Activated CD4-positive, alpha-beta T cell treated with anti-CD3 and anti-CD28 coated beads, Interleukin-2, amount 50 U/mL, for 16 hours (primary cell): ENCODE measurements around the gene SH3PXD2B.

Experiments used
- DNase-seq: peaks from one replicate; pipeline ENCODE4 v3.0.0-alpha.2; 2020

Gene SH3PXD2B

GRCh38 chr5:172452398-172453205 is 1.7 kb downstream of the SH3PXD2B start:
- no peak for DNase-seq

DNA sequence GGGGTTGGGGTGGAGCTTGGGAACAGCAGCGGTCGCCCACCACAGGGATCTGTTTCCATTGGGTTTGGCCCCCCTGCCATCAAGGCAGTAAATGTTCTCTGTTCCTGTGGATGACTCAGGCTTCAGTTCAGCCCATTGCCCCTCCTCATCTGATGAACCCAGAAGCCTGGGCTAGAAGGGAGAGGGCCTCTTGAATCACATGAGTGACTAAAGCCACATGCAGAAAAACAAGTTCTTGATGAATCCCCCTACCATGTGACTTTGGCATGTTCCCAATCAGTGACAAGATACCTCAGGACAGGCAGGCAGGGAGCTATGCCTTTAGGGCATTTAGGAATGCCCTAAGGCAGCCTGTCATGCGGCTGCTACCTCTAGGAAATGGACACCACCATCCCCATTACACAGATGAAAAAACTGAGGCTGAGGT is 2.5 kb downstream of the SH3PXD2B start:
- no peak for DNase-seq

DNA sequence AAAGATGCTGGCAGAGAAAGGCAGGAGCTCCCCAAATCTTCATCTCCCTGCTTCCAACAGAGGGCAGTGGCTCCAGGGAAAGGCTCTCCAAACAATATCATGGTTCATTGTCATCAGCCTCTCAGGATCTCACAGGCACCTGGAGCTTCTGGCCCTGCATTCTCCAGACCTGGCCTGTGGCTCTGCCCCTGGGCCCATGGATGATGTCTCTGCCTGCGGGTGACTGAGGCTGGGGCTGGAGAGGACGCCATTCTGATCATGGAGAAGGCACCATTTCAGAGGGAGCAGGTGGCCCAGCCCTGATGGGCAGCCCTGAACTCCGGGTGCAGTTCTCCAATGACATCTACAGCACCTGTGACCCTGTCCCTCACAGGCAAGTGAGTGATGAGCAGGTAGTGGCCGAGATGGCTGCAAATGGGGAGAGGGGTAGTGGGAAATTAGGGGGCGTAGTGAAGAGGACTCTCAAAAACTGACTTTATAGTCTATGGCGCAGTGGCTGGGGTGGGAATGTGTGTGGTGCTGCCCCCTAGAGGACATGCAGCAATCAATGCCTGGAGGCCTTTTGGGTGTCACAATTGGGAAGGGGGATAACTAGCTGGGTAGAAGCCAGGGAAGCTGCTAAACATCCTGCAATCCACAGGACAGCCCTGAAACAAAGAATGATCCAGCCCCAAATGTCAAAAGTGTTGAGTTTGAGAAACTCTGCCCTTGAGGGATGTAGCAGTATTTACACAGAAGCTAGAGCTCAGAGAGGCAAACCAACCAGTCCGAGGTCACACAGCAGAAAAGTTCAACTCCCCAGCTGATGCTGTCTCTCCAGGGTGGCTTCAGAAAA is 3.2 kb downstream of the SH3PXD2B start:
- DNase-seq: peak; percentile 52

GRCh38 chr5:172450453-172450852 is 3.9 kb downstream of the SH3PXD2B start:
- DNase-seq: no peak

DNA sequence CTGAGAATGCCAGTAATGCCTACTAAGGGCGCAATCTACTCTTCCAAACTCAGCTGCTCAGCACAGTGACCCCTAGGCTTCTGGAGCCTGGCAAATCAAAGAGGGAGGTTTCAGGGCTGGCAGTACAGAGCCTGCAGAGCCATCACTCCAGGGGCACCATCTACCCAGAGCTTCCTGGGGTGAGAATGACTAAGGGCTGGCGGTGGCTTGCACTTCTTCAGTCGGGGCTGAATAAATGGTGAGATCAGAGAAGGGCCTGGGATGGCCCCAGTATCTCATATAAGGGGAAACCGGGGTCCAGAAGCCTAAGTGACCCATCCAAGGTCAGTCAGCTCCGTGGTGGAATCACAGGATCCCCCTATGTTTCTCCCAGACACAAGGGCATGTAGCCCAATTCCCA is 5.3 kb downstream of the SH3PXD2B start:
- DNase-seq: no peak

DNA sequence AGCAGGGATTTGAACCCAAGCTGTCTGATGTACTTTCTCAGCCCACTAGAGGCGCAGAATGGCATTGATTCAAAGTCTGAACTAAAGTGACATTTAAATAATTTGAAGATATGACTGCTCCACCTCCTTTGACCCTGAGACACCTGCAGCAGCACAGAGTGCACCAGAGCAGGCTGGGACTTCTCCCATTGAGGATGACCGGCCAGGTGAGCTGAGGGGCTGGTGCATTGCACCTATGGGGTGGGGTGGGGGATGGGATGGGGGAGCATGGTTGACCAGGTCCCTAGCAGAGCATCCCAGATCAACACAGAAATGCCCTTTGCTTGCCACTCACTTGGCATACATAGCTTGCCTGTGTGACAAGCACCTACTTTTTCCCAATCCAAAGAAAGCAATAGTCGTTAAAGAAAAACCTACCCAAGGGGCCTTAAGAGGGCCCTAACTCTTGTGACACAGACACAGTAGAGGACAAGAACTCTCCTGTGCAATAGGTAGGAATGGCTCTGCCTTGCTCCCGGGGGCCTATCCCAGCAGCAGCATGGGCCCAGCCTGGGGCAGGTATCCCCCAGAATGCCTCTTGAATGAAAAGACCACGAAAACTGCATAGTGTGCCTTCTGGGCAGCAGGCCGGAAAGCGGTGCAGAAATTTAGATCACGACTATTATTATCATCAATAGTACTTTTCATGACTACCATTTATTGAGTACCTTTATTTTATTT is 6.5 kb downstream of the SH3PXD2B start:
- no peak for DNase-seq

GRCh38 chr5:172446336-172447051 is 7.8 kb downstream of the SH3PXD2B start:
- no peak for DNase-seq

GRCh38 chr5:172445866-172446265 is 8.5 kb downstream of the SH3PXD2B start:
- DNase-seq: no peak

DNA sequence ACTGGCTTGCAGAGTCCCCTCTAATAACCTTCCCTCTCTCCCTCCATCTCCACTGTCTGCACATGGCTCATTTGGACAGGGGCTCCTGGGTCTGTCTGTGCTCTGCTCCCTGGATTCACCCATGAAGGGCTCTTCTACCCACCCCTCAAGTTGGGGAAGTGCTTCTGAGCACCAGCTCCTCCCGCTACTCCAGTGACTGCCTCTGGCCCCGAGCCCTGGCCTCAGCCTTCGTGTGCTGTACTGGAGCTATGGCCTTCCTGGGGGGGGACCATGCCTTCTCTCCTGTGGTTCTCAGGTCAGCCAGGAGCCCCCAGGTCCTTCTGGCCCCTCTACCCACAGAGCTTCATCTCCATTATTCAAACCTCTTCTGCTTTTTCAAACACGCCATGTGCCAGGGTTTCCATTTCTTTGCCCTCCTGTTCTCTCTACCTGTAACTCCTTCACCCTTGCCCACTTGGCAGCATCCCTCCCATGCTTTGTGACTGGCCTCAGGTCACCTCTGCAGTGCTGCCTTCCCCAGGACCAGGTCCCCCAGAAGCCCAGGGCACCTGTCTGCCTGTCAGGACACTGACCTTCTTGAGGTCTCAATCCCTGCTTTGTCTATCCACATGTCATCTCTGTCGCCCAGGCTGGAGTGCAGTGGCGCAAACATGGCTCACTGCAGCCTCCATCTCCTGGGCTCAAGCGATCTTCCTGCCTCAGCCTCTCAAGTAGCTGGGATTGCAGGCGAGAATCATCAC is 9.5 kb downstream of the SH3PXD2B start:
- no peak for DNase-seq

- DNase-seq: no peak
These were observed 10.2 kb downstream of the SH3PXD2B start for GRCh38 chr5:172444110-172444510.

DNA sequence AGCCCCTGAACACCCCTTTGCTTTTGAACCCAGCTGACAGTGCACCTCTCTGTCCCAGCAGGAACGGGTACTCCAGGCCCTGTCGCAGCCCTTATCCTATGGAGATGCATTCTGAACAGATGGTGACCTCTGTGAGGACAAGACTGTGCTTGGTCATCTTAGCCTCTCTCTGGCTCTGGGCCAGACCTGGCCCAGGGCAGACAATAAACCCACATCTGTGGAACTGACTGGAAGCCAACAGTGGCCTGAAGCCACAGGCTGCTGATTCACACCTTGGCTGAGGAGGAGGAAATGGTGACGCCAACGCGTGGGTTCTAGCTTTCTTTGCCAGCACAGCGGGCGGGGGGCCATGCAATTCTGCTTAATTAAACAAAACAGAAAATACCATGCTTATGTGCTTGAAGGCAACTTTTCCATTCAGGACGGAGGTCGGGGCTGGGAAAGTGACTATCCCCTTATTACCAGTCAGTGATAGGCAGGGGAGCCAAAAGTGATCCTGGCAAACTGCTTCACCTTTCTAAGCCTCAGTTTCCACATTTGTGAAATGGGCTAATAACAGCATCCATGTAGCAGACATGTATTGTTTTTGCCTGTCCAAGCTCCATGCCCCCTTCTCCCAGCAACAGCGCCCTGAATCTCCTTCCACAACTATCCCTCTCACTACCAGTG is 10.8 kb downstream of the SH3PXD2B start:
- peak; percentile 69 for DNase-seq

DNA sequence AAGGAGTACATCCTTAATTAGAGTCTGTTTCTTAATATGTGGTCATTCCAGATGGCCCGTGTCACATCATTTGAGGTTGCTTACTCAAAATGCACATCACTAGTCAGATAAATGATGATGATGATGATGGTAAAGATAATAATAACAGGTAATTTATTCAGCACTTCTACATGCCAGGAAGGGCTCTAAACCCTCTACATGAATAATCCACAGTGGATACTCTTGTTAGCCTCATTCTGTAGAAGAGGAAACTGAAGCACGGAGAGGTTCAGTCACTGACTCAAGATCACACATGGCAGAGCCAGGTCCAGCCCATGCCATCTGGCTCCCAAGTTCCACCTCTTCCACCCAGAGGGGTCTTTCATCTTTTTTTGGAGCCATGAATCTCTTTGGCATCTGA is 11.7 kb downstream of the SH3PXD2B start:
- no peak for DNase-seq

DNA sequence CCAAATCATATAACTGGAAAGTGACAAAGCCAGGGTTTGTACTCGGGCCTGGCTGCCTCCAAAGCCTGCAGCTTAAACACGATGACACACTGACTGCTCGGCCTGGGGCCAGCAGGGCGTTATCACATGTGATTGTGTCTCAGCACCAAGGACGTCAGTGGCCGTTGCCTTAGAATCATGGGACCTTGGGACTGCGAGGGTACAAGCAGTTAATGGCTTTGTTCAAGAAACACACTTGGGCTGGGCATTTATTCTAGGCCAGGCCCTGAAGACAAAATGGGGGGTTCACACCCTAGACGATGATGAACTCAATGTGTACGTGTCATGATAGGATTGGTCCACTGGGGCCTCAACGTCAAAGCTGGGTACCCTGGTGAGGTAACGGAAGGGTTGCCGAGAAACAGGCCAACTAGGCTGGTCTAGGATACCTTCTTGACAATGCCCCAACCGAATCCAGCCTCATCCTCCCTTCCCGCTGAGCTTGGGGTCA is 13.0 kb downstream of the SH3PXD2B start:
- DNase-seq: no peak

DNA sequence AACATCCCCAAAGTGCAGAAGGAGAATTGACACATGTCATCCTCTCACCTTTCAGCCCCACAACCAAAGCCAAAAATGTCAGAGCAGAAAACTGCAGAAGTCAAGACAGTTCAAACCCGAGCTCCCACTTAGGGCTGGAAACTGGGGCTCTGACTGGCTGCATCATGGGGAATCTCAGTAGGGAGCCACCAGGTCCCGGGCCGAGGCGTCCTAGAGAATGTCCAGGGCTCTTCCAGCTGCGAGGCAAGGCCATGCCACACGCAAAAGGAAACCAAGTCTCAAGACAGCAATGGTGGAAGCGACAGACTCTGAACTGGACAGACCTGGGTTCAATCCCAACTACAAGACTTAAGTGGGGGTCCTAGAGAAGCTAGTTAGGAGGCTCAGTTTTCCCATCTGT is 13.8 kb downstream of the SH3PXD2B start:
- no peak for DNase-seq

GRCh38 chr5:172439785-172440477 is 14.4 kb downstream of the SH3PXD2B start:
- DNase-seq: no peak

DNA sequence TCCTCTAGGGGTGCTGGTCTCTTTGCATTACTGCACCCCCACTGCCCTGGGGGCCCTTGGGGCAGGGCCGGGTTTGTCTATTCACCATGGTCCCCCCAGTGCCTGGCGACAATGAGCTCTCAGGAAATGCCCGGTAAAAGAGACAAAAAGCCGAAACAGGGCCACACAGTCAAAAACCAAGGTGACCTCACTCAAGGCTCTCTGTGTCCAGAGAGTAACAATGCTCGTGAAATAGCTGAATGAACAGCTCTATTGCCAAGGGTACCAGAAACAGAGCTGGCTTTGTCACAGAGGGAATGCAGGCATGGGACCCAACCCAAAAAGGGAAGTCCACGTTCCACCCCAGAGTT is 16.0 kb downstream of the SH3PXD2B start:
- no peak for DNase-seq

GRCh38 chr5:172437445-172438318 is 16.6 kb downstream of the SH3PXD2B start:
- no peak for DNase-seq

DNA sequence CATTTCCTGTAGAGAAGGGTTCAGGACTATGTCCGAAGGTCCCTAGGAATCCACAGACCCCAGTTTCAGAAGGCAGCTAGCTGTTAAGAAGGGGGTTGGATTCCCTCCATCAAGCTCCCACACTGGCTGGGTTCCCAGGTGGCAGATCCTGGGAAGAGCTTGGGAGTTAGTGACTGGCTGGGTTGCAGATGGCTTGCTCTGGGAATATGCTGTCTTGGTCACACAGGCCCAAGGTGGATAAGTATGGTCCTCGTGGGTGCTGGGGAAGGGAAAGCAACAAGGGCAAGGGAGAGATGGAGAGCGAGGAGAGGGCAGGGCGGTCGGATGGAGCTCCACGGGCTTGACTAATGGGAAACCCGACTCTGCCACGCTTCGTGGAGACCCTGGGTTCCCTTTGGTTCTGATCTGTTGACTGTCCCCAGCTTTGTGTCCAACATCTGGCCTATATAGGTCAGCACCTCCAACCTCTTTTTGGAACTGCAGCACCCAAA is 17.4 kb downstream of the SH3PXD2B start:
- no peak for DNase-seq

DNA sequence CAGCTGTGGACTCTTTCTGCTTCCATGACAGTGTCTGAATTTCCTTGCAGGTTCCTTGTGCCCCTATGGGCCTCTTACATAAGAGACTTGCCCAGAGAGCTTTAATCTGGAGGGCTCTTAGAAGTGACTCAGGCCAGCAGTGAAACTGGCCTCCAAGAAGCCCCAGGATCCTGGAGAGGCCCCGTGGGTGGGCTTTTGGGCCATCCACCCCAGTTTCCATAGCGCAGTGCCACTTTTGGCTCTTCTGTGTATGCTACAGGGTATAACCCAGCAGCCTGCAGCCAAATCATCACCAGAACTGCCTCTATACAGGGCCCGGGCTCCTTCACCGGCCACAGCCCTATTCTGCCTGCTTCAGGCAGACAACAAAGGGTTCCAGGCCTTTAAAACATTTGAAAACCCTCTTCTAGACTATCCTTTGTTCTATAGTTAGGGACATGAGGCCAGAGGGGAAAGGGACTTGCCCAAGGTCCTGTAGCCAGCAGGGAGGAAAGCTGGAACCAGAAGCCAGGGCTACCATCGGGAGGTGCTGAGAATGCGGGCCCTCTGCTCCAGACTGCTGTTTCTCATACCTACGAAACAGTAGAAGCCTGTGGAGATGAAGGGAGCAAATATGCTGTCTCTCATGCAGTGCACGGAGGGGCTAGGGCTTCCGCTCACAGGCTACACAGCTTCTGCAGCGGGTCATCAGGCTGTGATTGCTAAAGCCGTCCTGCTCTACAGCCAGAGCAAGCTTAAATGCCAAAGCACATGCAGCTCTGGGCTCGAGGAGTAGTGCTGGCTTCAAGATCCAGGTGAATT is 18.0 kb downstream of the SH3PXD2B start:
- DNase-seq: no peak
